ENCODE data around the gene CDA.

CDA gene

GRCh38 chr1:20588634-20589225 is at the start of gene CDA:
Gene CDA, plus strand, starts transcription at chr1:20589097. Its CDS starts 33 bp downstream, at chr1:20589130.
- DNase-seq (ENCODE audit: low read depth) = no peak

DNA sequence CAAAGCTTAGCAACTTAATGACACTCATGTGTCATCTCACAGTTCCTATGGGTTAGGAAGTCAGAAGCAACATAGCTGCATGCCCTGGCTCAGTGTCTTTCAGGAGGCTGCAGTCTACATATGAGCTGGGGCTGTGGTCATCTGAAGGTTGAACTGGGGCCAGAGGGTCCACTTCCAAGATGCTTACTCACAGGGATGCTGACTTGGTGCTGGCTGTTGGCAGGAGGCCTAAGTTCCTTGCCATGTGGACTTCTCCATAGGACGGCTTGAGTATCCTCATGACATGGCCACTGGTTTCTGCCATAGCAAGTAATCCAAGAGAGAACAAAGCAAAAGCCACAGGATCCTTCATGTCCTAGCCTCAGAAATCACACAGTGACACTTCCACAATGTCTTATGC is 48.6 kb upstream of the CDA start:
- DNase-seq (ENCODE audit: low read depth) = no peak

DNA sequence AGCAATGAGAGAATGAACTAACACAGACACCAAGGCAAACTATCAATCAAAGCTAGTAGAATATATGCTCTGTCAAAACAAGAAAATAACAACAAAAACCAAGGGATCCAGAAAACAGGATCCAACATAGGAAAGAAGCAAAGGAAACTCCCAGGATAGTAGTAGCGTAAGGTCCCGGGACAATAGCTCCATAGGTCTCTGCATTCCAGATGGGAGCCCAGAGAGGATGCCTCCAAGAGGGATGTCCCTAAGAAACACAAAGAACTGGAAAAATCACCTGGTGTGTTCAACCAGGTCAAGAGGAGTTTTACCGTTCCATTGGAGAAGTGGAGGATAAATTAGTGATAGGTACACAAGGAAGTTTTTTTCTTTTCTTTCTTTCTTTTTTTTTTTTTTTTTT is 42.3 kb upstream of the CDA start:
- DNase-seq (ENCODE audit: low read depth) = no peak

- no peak for DNase-seq (ENCODE audit: low read depth)
These were observed 37.7 kb upstream of the CDA start for GRCh38 chr1:20551161-20551560.

- no peak for DNase-seq (ENCODE audit: low read depth)
These were observed 36.8 kb upstream of the CDA start, which contains the start of gene FAM43B for GRCh38 chr1:20551945-20552727. Gene FAM43B, plus strand, starts transcription at chr1:20552573. Its CDS starts 401 bp downstream, at chr1:20552974.

- no peak for DNase-seq (ENCODE audit: low read depth)
These were observed 36.0 kb upstream of the CDA start for GRCh38 chr1:20552728-20553445.

- no peak for DNase-seq (ENCODE audit: low read depth)
These were observed 33.7 kb upstream of the CDA start for GRCh38 chr1:20555025-20555757.

- no peak for DNase-seq (ENCODE audit: low read depth)
These were observed 33.2 kb upstream of the CDA start for GRCh38 chr1:20555758-20556120.

- DNase-seq (ENCODE audit: low read depth) = no peak
These were observed 30.7 kb upstream of the CDA start for GRCh38 chr1:20558191-20558590.

DNA sequence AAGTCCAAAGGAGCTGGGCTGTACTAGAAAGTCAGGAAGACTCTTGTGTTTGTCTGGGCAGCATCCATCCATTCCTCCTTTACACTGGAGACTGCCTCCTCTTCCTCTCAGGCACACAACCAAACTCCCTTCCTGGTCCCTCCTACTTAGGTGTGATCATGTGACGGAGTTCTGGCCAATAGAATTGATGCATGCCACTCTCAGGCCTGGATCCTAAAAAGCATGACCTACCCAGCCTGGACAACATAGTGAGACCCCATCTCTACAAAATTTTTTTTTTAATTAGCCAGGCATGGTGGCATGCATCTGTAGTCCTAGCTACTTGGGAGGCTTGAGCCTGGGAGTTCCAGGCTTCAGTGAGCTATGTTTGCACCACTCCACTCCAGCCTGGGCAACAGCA is 27.9 kb upstream of the CDA start:
- no peak for DNase-seq (ENCODE audit: low read depth)

DNA sequence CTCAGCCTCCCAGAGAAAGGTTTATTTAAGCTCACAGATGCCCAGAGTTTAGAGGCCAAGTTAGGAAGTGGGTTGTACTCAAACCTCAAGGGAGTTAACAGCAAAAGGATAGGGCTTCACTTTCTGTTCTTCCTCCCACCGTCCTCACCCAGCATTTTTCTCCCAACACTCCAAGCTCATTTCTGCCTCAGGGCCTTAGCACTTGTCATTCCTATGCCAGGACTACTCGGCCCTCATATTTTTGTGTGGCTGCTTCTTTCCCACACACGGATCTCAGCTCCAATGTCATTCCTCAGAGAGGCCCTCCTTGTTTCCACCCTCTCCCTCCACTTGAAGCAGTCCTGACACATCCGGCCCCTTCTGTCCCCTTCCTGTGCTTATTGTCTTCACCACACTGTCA is 23.7 kb upstream of the CDA start:
- DNase-seq (ENCODE audit: low read depth) = no peak

DNA sequence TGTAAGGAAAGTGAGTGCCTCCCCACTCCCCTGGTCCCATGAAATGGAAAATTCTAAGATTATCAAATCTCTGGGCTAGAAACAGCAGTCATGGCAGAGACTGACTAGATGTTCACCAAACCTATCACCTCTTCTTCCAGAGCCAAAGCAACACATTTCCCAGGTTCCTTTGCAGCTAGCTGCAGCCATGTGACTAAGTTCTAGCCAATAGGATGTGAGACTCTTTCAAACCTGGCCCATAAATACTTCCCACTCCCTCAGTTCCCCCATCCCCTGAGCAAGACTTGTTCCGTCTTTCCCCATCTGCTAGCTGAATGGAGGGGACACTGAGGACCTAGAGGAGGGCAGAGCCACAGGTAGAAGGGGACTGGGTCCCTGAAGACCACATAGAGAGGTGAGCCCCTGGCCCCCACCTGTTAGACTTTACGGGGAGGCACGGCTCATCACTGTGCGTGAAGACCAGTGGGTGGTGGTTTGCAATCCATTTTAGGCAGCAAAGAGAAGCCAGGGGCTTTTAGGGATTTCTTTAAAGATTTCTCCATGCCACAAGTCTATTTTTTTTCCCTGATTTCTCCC is 19.3 kb upstream of the CDA start:
- DNase-seq (ENCODE audit: low read depth) = no peak

- DNase-seq (ENCODE audit: low read depth) = no peak
These were observed 17.5 kb upstream of the CDA start for GRCh38 chr1:20571427-20571826.

DNA sequence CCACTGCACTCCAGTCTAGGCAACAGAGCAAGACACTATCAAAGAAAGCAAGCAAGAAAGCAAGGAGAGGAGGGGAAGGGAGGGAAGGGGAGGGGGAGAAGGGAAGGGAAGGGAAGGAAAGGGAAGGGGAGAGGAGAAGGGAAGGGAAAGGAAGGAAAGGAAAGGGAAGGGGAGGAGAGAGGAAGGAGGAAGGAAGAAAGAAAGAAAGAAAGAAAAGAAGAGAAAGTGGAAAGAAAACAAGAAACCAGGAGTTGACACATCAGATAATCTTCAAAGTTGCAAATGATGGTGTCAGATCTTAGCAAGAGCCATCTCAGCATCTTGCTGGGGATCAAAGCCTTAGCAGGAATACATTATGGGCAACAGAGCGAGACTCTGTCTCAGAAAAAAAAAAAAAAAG is 14.9 kb upstream of the CDA start:
- DNase-seq (ENCODE audit: low read depth) = no peak

DNA sequence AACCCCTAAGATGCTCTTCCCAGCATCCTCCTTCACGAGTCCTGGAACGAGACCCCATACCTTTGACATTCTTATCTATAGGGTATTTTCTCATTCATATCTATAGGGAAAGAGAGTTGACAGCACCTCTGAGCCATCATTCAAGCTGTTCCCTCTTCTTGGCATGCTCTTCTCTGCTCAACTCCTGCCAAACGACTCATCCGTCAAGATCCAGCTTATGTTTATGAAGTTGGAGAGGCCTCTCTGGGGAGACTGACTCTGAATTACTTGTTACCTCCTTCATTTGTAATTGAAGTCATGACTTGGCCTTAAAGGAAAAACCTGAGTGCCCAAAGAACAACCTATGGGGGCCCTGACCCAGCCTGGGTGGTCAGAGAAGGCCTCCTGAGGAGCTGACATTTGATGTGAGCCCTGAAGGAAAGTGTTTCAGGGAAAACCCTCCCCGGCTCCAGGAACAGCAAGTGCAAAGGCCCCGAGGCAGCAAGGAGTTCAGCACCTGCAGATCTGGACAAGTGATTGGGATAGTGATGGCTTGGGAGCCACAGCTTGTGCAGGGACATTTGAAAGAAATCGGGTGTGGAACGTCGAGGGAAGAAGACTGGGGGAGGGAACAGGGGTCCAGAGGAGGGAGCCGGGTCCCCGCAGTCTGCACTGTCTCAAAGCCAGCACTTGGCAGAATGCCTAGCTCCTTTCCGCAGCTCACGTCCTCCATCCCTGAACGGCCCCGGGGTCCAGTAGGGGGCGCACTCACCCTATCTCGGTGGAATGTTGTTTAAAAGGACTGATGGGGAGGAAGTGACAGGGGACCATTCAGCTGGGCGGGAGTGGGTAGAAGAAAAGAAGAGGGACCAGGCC is 14.0 kb upstream of the CDA start:
- DNase-seq (ENCODE audit: low read depth) = peak; percentile 58

GRCh38 chr1:20575541-20576336 is 13.2 kb upstream of the CDA start:
- no peak for DNase-seq (ENCODE audit: low read depth)

GRCh38 chr1:20578062-20578461 is 10.8 kb upstream of the CDA start:
- DNase-seq (ENCODE audit: low read depth) = no peak

DNA sequence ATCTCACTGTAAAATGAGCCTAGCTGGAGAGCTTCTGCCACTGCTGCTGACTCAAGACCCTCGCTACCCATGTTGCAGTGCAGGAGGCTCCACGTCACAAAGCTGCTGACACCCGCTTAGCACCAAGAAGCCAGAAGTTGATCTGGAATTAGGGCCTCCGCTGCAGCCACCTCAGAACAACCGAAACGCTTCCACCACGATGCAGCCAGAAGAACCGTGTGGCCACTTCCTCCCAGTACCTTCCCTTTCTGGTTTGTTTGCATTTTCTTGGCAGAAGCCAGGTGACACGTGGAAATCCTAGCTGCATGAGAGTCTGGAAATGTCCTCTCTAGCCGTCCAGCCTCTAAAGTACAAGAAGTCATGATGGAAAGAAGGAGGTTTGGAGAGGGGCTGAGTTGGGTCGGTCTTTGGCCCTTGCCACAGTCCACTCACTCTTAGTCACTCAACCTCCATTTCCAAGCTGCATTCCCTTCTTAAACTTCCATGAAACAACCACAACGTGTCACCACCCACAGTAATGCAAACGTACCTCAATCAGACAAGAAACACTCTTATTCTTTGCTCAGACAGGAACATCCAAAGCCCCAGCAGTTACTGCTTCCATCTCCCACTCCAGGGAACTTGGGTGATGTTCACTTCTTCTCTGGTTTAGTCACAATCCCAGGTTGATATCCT is 10.0 kb upstream of the CDA start:
- DNase-seq (ENCODE audit: low read depth) = no peak

DNA sequence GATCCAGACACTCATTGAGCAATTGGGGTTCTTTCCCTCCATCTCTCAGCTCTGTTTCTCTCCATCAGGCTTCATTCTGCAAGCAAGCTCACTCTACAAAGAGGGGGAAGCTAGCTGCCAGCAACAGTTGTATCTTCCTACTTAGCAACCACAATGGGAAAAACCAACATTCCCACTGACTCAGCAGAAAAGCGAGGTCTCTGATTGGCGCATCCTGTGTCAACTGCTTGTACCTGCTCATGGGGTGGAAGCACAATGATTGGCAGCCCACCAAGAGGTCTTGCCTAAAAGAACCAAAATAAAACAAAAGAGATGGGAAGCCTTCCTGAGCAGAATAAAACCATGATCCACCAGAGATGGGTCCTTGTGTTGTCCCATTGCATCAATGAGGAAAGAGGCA is 4.0 kb upstream of the CDA start:
- DNase-seq (ENCODE audit: low read depth) = no peak

All from stimulated activated CD8-positive, alpha-beta memory T cell treated with anti-CD3 and anti-CD28 coated beads, Interleukin-4, amount 100 ng/mL, for 24 hours (primary cell).